B cell (primary cell): ENCODE data around the gene NEAT1.

Experiments used
- EZH2 ChIP-seq: IDR thresholded peaks from 2 replicates; pipeline ENCODE4 v1.6.1; 2012; ENCODE audit warnings: borderline replicate concordance, low read depth, mild to moderate bottlenecking, moderate library complexity, low read length; ENCODE audit not compliant: insufficient read depth, poor library complexity, severe bottlenecking
- TF ChIP-seq, protein P1 (sequence below): fragments of 200-600 bp; IDR thresholded peaks from one replicate; pipeline ENCODE4 v1.8.0; 2022; ENCODE audit warnings: antibody characterized with exemption, mild to moderate bottlenecking

GRCh38 chr11:65424205-65425104, 1.9 kb downstream of the NEAT1 start:
- TF ChIP-seq, protein P1, sequence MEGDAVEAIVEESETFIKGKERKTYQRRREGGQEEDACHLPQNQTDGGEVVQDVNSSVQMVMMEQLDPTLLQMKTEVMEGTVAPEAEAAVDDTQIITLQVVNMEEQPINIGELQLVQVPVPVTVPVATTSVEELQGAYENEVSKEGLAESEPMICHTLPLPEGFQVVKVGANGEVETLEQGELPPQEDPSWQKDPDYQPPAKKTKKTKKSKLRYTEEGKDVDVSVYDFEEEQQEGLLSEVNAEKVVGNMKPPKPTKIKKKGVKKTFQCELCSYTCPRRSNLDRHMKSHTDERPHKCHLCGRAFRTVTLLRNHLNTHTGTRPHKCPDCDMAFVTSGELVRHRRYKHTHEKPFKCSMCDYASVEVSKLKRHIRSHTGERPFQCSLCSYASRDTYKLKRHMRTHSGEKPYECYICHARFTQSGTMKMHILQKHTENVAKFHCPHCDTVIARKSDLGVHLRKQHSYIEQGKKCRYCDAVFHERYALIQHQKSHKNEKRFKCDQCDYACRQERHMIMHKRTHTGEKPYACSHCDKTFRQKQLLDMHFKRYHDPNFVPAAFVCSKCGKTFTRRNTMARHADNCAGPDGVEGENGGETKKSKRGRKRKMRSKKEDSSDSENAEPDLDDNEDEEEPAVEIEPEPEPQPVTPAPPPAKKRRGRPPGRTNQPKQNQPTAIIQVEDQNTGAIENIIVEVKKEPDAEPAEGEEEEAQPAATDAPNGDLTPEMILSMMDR, result no peak
- no peak for TF ChIP-seq EZH2
